Adrenal gland (tissue), 12 donors: Measurements from ENCODE around the gene ARHGEF39. TPM values are rescaled to one million over a fixed set of nuclear protein-coding genes. Genes with fewer than 3 reads are reported as not detected.

ENCODE experiments used
- DNase-seq, 7 donors: peaks; one replicate each; pipeline ENCODE4 v3.0.0-alpha.2; 2019 to 2020
- H3K27ac ChIP-seq, 5 donors: fragments of 200-600 bp; sonication (generic) in 4 of 5; 1 replicate in 3 of 5; 2 replicates in 2 of 5; pipeline versions ENCODE4 v1.5.1 to v1.8.0; 2016 to 2020; ENCODE audit warnings: mild to moderate bottlenecking in 1 of 5
- H3K27me3 ChIP-seq: fragments of 200-600 bp; 2 replicates; pipeline ENCODE4 v1.8.0; 2021
- H3K36me3 ChIP-seq, 2 donors: fragments of 200-600 bp; replicated peaks in 1 of 2; 1 replicate in 1 of 2; 2 replicates in 1 of 2; pipeline versions ENCODE4 v1.5.1 to v1.8.0; 2018 to 2022
- H3K4me1 ChIP-seq, 2 donors: fragments of 200-600 bp; replicated peaks in 1 of 2; 1 replicate in 1 of 2; 2 replicates in 1 of 2; pipeline versions ENCODE4 v1.5.1 to v1.8.0; 2018 to 2021
- H3K4me3 ChIP-seq, 4 donors: fragments of 200-600 bp; sonication (generic) in 3 of 4; one replicate each; pipeline ENCODE4 v1.5.1; 2016 to 2018
- H3K9me3 ChIP-seq, 3 donors: fragments of 200-600 bp; sonication (generic) in 1 of 3; replicated peaks in 1 of 3; 1 replicate in 2 of 3; 2 replicates in 1 of 3; pipeline versions ENCODE4 v1.5.1 to v1.8.0; 2016 to 2021
- CTCF ChIP-seq, 6 experiments: fragments of 450-650 bp in 4 of 6; fragments of 200-600 bp in 2 of 6; sonication (generic) in 1 of 6; IDR thresholded peaks; 1 replicate in 5 of 6; 2 replicates in 1 of 6; pipeline versions ENCODE4 v1.5.1 to v1.8.0; 2016 to 2021; ENCODE audit warnings: antibody characterized with exemption in 6 of 6, mild to moderate bottlenecking in 2 of 6, moderate library complexity in 1 of 6
- POLR2A ChIP-seq, 2 donors: fragments of 450-650 bp; IDR thresholded peaks; one replicate each; pipeline ENCODE4 v1.6.1; 2017; ENCODE audit warnings: antibody characterized with exemption in 2 of 2, mild to moderate bottlenecking in 2 of 2, moderate library complexity in 1 of 2
- WGBS, 4 donors: extraction: QIAGEN DNeasy Blood & Tissue Kit in 2 of 4; methylation state at CpG; one replicate each; pipeline versions ENCODE4 v1.1.5 to v1.1.7; 2013 to 2017; 5-methylcytosine and 5-hydroxymethylcytosine counted together
- intact Hi-C, 2 donors: fragments of 100-400 bp; cut with DNase I; formaldehyde crosslinking; loops; one replicate each; pipeline versions ENCODE4 v1.14.1 to v1.15.0; 2022 to 2023
- polyA plus RNA-seq, 3 donors: library from polyadenylated mRNA; stranded (reverse); fragments of 200-250 nt in 2 of 3; fragments of 350-450 nt in 1 of 3; fragmentation: Illumina TruSeq in 1 of 3; extraction: RNeasy Lipid Tissue Mini Kit (QIAGEN cat#74804) in 1 of 3; gene quantifications; one replicate each; pipeline ENCODE4 v1.2.3, GENCODE V29; 2013 to 2014
- total RNA-seq, 9 donors: library from RNA; depleted of rRNA in 4 of 9; stranded (reverse); fragments of >200 nt in 4 of 9; fragments of 120-200 nt in 1 of 9; fragmentation: NEBNext Ultra II Directional in 1 of 9; extraction: Animal tissue kit (Norgen Biotek cat#: 25700) in 1 of 9; gene quantifications; one replicate each; pipeline versions ENCODE4 v1.1.0 to v1.2.4, GENCODE V29; 2013 to 2023
- donor health status: healthy with polysubstance abuse.
- donor health status: Bipolar disorder and iron deficiency.
- donor health status: DM: yes; HTN: yes; CAD: no.
- donor health status: DM: no; HTN: no; CAD: no.
- donor health status: DM: no; HTN: no; CAD: no.
- donor health status: DM: yes; HTN: yes; CAD: no.

ARHGEF39 gene
- total and polyA plus RNA-seq, 12 donors: 0.42 to 18.4 (median 1.2) TPM

- Histone ChIP-seq H3K9me3 (no peaks in the 10 kb centered on the region), H3K4me3 (no peak overlapping the region), H3K36me3 (peaks cover 0 to 67% of the 10 kb centered on the region in 2 donors), H3K4me1 (peaks cover 19 to 44% of the 10 kb centered on the region in 2 donors), H3K27me3 (no peaks in the 10 kb centered on the region), H3K27ac (peak overlapping the region in 3 of 5 donors; percentile 17 to 80 (median 74))
- TF ChIP-seq POLR2A (IDR thresholded peaks at IDR 0.05): no peak
- no peak for TF ChIP-seq CTCF (IDR thresholded peaks at IDR 0.05)
- 72 to 82% (median 79%) methylated on average over 14 of the region's 14 CpGs for WGBS, 4 donors
- intact Hi-C loops: loop anchor here in 1 of 2 donors (5.0 kb wide), 1 partner anchor 35 kb away; no protein-coding TSS in a partner anchor
- DNase-seq: no peak
Measured at GRCh38 chr9:35697486-35697885, 32.5 kb upstream of the ARHGEF39 start.

GRCh38 chr9:35696520-35697215, 31.7 kb upstream of the ARHGEF39 start:
- intact Hi-C loops: loop anchor here in 1 of 2 donors (5.0 kb wide), 1 partner anchor 34 kb away; no protein-coding TSS in a partner anchor
- DNase-seq: peak; percentile 64 to 85 (median 71)
- no peaks in the 10 kb centered on the region for H3K9me3 ChIP-seq
- TF ChIP-seq POLR2A (IDR thresholded peaks at IDR 0.05) (no peak), CTCF (IDR thresholded peaks at IDR 0.05) (peak; percentile 72 to 85 (median 84))
- 30 to 37% (median 33%) methylated on average over 9 of the region's 9 CpGs for WGBS, 4 donors
- H3K4me1 ChIP-seq: peaks cover 19 to 45% of the 10 kb centered on the region in 2 donors
- H3K27me3 ChIP-seq: no peaks in the 10 kb centered on the region
- peaks cover 0 to 59% of the 10 kb centered on the region in 2 donors for H3K36me3 ChIP-seq
- peak overlapping the region in 3 of 5 donors; percentile 17 to 74 (median 74) for H3K27ac ChIP-seq
- H3K4me3 ChIP-seq: no peak overlapping the region

GRCh38 chr9:35695943-35696401, 31.0 kb upstream of the ARHGEF39 start:
- H3K9me3 ChIP-seq: no peaks in the 10 kb centered on the region
- DNase-seq: peak in 2 of 7 donors; percentile 41 to 65
- H3K36me3 ChIP-seq: peaks cover 0 to 52% of the 10 kb centered on the region in 2 donors
- no peak for TF ChIP-seq POLR2A (IDR thresholded peaks at IDR 0.05)
- TF ChIP-seq CTCF (IDR thresholded peaks at IDR 0.05): no peak
- H3K4me3 ChIP-seq: no peak overlapping the region
- 59 to 79% (median 63%) methylated on average over 3 of the region's 3 CpGs for WGBS, 4 donors
- H3K4me1 ChIP-seq: peaks cover 19 to 47% of the 10 kb centered on the region in 2 donors
- no peaks in the 10 kb centered on the region for H3K27me3 ChIP-seq
- peak overlapping the region in 2 of 5 donors; percentile 74 for H3K27ac ChIP-seq
- intact Hi-C loops: loop anchor here in 1 of 2 donors (5.0 kb wide), 1 partner anchor 34 kb away; no protein-coding TSS in a partner anchor

DNA sequence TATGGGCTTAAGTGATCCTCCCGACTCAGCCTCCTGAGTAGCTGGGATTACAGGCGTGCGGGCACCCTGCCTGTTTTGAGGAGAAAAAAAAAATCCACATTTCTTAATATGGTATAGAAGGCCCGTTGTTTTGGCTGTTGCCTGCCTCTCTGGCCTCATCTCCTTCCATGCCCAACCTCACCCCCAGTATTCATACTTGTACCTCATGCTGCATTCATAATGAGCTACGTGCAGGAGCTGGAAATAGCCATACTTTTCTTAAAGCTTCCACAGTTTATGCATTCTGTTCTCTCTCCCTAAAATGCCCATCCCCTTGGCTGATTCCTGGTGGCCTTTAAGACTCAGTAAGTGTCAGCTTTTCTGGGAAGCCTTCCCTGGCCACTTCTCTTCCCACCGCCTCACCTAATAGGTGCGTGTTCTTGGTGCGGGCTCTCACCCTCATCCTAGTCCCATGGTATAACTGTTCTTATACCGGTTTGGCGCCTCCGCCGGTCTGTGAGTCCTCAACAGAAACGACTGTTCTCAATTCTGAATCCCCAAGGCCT, 26.8 kb upstream of the ARHGEF39 start:
- H3K4me3 ChIP-seq: no peak overlapping the region
- H3K27ac ChIP-seq: peak overlapping the region in 4 of 5 donors; percentile 79 to 93 (median 91)
- no peak for DNase-seq
- no peaks in the 10 kb centered on the region for H3K9me3 ChIP-seq
- peaks cover 0 to 10% of the 10 kb centered on the region in 2 donors for H3K36me3 ChIP-seq
- intact Hi-C loops: loop anchor here in 1 of 2 donors (5.0 kb wide), 1 partner anchor 35 kb away; no protein-coding TSS in a partner anchor
- H3K4me1 ChIP-seq: peaks cover 24 to 41% of the 10 kb centered on the region in 2 donors
- H3K27me3 ChIP-seq: no peaks in the 10 kb centered on the region
- TF ChIP-seq POLR2A (IDR thresholded peaks at IDR 0.05): no peak
- WGBS, 4 donors: 77 to 87% (median 83%) methylated on average over 13 of the region's 13 CpGs
